HG03060 (cell line): Measurements from ENCODE around the gene OR5D14.

ENCODE experiments used
- ATAC-seq: cut with Tn5 transposase; IDR thresholded peaks from one replicate; pipeline ENCODE4 v1.9.1; 2021; ENCODE audit warnings: low read depth, moderate number of reproducible peaks; ENCODE audit not compliant: unreplicated experiment

The OR5D14 gene

DNA sequence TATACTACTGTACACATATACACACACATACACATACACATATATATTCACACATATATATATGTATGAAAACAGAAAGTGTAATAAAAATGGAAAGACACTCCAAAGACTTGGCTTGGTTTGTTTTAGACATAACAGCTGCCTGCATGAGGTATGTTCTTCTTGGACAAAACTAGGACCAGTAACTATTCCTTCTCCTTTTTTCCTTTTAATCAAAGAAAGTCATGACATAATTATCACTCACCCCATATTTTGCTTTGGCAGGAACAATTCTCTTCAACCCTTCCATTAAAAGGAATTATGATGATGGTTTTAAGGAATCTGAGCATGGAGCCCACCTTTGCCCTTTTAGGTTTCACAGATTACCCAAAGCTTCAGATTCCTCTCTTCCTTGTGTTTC is at the start of gene OR5D14:
TSS of gene OR5D14 (plus strand) at position 301 of the 400 bp plus-strand sequence. CDS start at position 301, 0 bp downstream.
- no peak for ATAC-seq

DNA sequence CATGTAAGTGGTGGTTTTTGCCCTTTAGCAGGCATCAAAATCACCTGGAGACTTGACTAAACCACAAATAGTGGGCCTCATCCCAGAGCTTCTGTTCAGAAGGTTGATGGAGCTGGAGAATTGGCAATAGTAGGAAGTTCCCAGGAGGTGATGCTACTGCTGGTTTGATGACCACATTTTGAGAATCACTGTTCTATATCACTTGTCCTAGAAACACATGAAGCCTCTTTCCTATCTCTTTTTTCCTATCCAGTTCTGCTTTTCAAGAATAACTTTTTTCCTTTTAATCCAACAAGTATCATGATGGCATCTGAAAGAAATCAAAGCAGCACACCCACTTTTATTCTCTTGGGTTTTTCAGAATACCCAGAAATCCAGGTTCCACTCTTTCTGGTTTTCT is 22.2 kb upstream of the OR5D14 start, which contains the start of gene OR5D13:
TSS of gene OR5D13 (plus strand) at position 301 of the 400 bp plus-strand sequence. CDS start at position 301, 0 bp downstream.
- ATAC-seq, result no peak

DNA sequence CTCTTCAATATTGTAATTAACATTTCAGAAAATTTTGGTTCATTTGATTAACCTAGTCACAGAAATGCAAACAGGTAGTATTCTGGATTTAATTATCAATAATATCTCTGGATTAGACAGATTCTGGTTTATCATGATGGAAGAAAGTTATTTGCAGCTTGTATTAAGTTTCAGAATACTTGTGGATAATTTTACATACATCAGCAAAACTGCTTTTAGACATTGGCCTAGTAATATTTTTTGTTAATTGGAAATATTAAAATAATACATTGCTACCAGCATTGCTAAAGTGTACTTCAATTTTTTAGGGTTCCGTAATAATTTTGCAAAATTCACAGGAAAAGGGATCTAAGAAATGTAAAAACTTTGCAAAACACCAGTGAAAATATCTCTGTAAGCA is 3.8 kb upstream of the OR5D14 start:
- no peak for ATAC-seq

DNA sequence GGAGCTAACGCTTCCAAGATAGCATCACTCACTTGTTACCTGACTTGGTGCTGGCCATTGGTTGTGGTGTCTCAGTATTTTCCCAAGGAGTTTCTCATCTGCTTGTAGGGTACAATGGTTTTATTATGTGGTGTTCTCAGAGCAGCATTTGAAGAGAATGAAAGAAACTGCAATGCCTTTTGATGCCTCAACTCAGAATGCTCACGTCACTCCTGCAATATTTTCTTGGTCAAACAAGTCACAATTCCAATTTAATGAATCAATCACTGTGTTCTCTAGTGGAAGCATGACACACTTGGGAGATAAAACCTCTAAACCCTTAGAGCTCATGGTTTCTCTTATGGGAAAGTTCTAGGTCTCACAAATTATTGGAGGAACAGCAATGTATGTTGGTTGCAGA is 2.0 kb upstream of the OR5D14 start:
- no peak for ATAC-seq

DNA sequence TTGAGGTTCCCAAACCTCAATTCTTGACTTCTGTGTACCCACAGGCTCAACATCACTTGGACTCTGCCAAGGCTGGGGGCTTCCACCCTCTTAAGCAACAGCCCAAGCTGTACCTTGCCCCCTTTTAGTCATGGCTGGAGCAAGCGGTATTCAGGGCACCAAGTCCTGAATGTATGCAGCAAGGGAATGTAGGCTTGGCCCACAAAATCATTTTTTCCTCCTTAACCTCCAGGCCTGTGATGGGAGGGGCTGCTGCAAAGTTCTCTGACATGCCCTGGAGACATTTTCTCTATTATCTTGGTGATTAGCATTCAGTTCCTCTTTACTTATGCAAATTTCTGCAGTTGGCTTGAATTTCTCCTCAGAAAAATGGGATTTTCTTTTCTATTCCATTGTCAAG is 10.9 kb downstream of the OR5D14 start:
- no peak for ATAC-seq

DNA sequence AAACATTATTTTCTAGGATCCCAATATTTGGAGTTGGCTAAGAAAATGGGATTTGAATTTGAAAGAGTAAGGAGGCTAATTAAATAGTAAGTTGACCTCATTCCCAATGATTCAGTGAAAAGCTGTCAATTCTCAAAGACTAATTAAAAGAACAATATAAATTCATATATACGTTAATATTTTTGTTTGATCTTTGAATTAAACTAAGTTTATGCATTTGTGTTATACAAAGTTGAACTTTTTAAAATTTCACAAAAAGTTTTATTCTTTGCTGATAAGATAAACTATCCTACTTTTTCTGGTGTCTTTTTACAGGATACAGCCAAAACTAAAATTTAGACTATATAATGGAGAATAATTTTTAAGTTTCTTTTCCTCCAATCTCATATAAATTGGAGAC is 15.7 kb downstream of the OR5D14 start, which contains the start of gene OR5L1:
TSS of gene OR5L1 (plus strand) at position 301 of the 400 bp plus-strand sequence. CDS start 100 bp downstream, outside the sequence.
- ATAC-seq, result no peak

DNA sequence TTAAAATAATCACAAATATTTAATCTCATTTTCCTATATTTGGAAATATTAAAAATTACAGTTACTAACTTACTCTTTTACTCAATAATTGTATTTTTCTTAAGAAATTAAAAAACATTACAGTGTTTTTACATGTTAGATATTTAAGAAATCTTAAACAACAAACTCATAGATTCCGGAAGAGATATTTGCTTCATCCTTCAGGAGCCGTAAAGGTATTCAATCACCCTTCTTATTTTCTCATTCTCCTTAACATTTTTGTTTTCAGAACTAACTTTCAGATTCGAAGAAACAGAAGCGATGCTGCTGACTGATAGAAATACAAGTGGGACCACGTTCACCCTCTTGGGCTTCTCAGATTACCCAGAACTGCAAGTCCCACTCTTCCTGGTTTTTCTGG is 24.0 kb downstream of the OR5D14 start, which contains the start of gene OR5D18:
TSS of gene OR5D18 (plus strand) at position 301 of the 400 bp plus-strand sequence. CDS start at position 301, 0 bp downstream.
- ATAC-seq, result no peak

DNA sequence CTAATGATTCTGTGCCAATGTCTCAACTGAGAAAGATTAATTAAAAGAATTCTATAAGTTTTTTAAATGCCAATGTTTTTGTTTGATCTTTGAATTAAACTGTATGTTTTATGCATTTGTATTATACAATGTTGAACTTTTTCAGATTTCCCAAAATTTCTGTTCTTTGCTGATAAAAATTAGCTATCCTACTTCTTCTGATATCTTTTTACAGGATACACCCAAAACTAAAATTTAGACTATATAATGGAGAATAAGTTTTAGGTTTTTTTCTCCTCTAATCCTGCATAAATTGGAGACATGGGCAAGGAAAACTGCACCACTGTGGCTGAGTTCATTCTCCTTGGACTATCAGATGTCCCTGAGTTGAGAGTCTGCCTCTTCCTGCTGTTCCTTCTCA is 31.6 kb downstream of the OR5D14 start, which contains the start of gene OR5L2:
TSS of gene OR5L2 (plus strand) at position 301 of the 400 bp plus-strand sequence. CDS start at position 301, 0 bp downstream.
- ATAC-seq, result no peak

DNA sequence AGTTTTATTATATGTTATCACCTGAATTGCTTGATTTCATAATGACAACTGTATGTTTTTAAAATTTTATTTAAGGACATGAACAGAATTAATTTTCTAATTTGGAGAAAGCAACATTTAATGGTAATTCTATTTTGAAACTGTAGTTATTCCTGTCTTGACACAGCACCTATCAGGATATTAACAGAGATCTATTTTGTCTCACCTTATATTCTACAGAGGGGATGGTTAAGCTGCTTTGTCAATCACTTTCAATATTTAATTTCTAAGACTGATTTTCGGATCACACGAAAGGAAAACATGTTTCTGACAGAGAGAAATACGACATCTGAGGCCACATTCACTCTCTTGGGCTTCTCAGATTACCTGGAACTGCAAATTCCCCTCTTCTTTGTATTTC is 43.1 kb downstream of the OR5D14 start, which contains the start of gene OR5D16:
TSS of gene OR5D16 (plus strand) at position 301 of the 400 bp plus-strand sequence. CDS start at position 301, 0 bp downstream.
- no peak for ATAC-seq
